GM10266 (cell line): ENCODE results near the gene CCDC6.

Experiments
- DNase-seq: peaks from one replicate; pipeline ENCODE4 v3.0.0; 2012; ENCODE audit errors: extremely low spot score
- CTCF ChIP-seq: IDR thresholded peaks from 2 replicates; pipeline ENCODE4 v1.5.1; 2012; ENCODE audit warnings: mild to moderate bottlenecking, low read depth; ENCODE audit not compliant: control insufficient read depth, insufficient read depth; ENCODE audit errors: missing control alignments

Gene CCDC6

GRCh38 chr10:59823751-59824150 lies 82.6 kb downstream of the CCDC6 start:
- DNase-seq, result no peak
- no peak for TF ChIP-seq CTCF

GRCh38 chr10:59823111-59823510 lies 83.2 kb downstream of the CCDC6 start:
- TF ChIP-seq CTCF, result no peak
- no peak for DNase-seq

GRCh38 chr10:59820471-59820870 lies 85.9 kb downstream of the CCDC6 start:
- no peak for TF ChIP-seq CTCF
- DNase-seq, result no peak

GRCh38 chr10:59819683-59820082 lies 86.7 kb downstream of the CCDC6 start:
- TF ChIP-seq CTCF, result no peak
- DNase-seq, result no peak

GRCh38 chr10:59819265-59819664 lies 87.1 kb downstream of the CCDC6 start:
- TF ChIP-seq CTCF, result no peak
- no peak for DNase-seq

- TF ChIP-seq CTCF, result no peak
- DNase-seq, result no peak
Observed at GRCh38 chr10:59817773-59818172, 88.6 kb downstream of the CCDC6 start.

- DNase-seq, result no peak
- TF ChIP-seq CTCF, result no peak
Observed at GRCh38 chr10:59814878-59815277, 91.5 kb downstream of the CCDC6 start.
